Measurements from ENCODE around the gene HRH1.
"Not testable (repeated sequence)": the region's sequence is repeated elsewhere in the genome, so short reads cannot be mapped to it uniquely, and the experiment has no call there.

Gene HRH1

DNA sequence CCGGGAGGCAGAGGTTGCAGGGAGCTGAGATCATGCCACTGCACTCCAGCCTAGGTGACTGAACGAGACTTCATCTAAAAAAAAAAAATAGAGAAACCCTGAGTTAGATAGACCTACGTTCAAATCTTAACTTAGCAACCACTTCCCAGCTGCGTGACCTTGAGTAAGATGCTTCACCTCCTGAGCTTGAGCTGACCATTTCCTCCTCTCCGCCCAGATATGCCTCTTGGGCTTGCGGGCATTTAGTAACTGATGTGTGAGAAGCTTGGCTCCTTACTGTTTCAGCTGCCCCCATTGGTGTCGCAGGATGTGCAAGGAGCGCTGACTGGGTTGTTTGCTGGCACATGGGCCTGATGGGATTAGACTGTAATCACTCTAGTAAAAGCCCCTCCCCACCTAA lies 91.0 kb downstream of the HRH1 start:
- DNase-seq (ENCODE audit: low spot score) = no peak

DNA sequence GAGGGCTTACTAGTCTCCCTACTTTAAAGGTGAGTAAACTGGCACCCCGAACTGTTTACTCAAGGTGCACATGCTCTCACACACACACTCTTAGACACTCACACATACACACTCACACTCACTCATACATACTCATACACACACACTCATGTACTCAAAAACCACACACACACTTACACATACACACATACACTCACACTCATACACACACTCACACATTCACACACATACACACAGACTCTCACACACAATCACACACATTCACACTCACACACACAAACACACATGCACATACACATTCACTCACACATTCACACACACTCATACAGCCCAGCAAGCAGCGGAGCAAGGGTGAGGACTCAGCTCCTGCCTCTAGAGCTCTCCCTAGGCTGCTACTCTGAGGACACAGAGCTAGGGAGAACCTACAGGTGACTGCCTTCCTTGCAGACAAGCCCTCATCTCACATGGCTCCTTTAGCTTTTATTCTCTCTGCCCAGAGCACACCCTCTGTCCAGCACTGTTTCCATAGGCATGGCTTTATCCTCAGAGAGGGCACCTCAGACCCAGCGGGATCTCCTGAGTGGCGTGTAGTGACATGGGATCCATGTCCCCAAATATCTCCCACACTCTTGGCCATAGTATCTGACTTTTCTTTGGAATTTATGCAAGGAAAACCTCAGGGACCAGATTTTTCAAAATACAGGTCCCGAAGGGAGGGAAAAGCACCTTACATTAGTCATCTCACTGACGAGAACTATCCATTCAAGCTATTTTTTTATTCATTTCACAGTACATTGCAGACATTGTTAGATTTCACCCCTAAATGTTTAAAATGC lies 91.8 kb downstream of the HRH1 start:
- no peak for DNase-seq (ENCODE audit: low spot score)

DNA sequence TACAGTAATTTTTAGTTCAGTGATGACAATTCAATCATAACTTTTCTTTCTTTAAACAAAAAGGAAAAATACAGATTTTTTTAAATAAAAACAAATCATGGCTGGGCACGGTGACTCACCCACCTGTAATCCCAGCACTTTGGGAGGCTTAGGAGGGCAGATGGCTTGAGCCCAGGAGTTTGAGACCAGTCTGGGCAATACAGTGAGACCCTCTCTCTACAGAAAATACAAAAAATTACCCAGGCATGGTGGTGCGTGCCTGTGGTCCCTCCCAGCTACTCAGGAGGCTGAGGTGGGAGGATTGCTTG lies 92.3 kb downstream of the HRH1 start:
- no peak for DNase-seq (ENCODE audit: low spot score)

DNA sequence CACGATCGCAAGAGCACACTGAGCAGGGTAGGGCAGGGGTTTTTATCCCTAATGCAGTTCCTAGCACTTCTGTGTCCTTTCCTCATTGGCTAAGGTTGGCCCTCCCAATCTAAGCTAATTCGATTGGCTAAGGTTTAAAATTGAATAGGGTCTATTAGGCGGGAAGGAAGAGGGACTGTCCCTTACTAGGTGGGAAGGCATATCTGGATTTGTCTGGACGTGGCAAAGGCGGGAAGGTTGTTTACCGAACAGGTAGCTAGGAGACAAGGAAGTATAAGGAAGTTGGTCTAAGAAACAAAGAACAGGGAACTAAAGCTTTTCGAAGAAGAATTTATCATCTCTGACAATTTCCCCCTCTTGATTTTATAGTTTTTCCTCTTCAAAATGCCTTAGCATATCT lies 93.1 kb downstream of the HRH1 start:
- DNase-seq (ENCODE audit: low spot score) = no peak

DNA sequence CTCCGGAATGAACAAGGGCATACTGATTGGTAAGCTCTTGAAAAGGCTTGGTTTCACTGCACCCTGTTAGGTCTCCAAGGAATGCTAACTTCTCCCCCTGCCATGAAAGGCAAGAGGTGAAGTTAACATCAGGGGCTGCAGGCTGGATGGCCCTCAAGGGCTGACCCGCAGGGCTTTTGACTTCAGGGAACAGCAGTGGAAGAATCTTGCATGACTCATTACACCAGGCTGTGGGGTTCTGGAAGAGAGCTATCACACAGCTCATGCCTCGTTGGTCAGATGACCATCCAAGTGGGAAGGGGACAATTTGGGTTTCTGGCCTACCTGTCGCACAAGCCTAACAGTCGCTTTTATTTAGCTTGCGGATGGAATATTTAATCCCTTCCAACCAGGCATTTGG lies 94.3 kb downstream of the HRH1 start:
- DNase-seq (ENCODE audit: low spot score) = no peak

DNA sequence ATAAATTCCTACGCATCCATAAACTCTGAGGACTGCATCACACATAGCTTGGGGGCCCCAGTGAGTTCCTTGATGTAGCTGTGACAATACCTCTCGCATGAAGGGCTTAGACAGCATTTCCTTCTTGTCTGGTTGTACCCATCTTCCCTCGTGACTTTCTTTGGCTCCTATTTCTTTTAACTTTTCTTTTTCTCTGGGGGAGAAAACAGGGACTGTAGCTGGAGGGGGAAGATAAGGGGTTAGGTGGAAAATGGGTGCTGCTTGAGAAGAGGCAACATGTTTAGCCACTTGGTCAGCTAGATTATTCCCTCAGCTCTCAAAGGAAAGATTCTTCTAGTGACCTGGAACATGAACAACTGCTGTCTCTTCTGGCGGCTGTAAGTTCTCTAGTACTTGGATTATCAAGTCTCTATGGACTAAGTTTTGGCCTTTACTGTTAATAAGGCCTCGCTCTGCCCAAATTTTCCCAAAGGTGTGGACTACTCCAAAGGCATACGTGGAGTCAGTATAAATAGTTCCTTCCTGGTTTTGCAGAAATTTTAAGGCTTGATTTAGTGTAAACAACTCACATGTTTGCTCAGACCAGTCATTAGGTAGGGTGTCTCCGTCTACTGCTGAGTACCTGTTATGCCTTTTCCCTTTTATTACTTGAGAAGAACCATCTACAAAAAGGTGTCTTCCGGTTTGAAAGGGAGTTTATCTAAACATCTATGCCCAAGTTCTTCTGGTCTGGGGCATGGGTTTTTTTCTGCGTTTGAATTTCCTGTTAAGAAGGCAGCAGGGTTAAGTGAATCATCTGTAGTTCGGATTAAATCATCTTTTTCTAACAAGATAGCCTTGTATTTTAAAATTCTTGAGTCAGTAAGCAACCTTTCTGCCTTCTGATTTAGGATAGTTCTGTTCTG lies 96.9 kb downstream of the HRH1 start:
- DNase-seq (ENCODE audit: low spot score) = no peak

DNA sequence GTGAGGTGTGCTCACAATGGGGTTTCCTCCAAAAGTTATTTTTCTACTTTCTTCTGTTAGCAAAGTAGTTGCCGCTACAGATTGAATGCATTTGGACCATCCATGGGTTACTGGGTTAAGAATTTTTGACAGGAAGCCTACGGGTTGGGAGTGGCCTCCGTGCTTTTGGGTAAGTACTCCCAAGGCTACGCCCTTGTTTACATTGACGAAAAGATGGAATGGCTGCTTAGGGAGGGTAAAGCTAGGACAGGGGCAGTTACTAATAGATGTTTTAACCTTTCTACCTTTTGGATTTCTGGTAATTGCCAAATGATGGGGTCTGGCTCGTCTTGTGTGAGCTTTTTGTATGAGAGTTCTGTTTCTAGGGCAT lies 97.5 kb downstream of the HRH1 start:
- no peak for DNase-seq (ENCODE audit: low spot score)

DNA sequence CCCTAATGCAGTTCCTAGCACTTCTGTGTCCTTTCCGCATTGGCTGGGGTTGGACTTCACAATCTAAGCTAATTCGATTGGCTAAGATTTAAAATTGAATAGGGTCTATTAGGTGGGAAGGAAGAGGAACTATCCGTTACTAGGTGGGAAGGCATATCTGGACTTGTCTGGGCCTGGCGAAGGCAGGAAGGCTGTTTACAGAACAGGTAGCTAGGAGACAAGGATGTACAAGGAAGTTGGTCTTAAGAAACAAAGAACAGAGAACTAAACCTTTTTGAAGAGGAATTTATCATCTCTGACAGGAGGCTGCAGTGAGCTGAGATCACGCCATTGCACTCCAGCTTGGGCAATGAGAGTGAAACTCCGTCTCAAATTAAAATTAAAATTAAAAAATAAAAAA lies 100.6 kb downstream of the HRH1 start:
- no peak for DNase-seq (ENCODE audit: low spot score)

DNA sequence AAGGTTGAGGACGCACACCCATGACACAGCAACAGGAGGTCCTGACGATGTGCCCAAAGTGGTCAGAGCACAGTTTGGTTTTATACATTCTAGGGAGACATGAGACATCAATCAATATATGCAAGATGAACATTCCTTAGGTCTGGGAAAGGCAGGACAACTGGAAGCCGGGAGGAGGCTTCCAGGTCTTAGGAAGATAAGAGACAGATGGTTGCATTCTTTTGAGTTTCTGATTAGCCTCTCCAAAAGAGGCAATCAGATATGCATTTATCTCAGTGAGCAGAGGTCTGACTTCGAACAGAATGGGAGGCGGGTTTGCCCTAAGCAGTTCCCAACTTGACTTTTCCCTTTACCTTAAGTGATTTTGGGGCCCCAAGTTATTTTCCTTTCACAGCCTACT lies 101.2 kb downstream of the HRH1 start:
- DNase-seq (ENCODE audit: low spot score) = not testable (repeated sequence)

DNA sequence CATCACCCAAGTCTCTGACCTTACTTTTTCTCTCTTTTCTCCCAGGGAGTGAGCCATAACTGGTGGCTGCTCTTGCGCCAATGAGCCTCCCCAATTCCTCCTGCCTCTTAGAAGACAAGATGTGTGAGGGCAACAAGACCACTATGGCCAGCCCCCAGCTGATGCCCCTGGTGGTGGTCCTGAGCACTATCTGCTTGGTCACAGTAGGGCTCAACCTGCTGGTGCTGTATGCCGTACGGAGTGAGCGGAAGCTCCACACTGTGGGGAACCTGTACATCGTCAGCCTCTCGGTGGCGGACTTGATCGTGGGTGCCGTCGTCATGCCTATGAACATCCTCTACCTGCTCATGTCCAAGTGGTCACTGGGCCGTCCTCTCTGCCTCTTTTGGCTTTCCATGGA lies 104.7 kb downstream of the HRH1 start:
- no peak for DNase-seq (ENCODE audit: low spot score)

DNA sequence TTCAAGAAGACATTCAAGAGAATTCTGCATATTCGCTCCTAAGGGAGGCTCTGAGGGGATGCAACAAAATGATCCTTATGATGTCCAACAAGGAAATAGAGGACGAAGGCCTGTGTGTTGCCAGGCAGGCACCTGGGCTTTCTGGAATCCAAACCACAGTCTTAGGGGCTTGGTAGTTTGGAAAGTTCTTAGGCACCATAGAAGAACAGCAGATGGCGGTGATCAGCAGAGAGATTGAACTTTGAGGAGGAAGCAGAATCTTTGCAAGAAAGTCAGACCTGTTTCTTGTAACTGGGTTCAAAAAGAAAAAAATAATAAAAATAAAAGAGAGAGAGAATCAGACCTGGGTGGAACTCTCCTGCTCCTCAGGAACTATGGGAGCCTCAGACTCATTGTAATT lies 106.2 kb downstream of the HRH1 start:
- no peak for DNase-seq (ENCODE audit: low spot score)

DNA sequence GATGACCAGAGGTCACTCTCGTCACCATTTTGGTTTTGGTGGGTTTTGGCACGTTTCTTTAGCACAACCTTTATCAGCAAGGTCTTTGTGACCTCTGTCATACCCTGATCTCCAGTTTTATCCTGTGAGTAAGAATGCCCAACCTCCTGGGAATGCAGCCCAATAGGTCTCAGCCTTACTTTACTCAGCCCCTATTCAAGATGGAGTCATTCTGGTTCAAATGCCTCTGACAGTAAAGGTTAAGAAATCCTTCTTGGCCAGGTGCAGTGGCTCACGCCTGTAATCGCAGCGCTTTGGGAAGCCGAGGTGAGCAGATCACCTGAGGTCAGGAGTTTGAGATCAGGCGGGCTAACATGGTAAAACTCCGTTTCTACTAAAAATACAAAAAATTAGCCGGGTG lies 114.7 kb downstream of the HRH1 start:
- no peak for DNase-seq (ENCODE audit: low spot score)

DNA sequence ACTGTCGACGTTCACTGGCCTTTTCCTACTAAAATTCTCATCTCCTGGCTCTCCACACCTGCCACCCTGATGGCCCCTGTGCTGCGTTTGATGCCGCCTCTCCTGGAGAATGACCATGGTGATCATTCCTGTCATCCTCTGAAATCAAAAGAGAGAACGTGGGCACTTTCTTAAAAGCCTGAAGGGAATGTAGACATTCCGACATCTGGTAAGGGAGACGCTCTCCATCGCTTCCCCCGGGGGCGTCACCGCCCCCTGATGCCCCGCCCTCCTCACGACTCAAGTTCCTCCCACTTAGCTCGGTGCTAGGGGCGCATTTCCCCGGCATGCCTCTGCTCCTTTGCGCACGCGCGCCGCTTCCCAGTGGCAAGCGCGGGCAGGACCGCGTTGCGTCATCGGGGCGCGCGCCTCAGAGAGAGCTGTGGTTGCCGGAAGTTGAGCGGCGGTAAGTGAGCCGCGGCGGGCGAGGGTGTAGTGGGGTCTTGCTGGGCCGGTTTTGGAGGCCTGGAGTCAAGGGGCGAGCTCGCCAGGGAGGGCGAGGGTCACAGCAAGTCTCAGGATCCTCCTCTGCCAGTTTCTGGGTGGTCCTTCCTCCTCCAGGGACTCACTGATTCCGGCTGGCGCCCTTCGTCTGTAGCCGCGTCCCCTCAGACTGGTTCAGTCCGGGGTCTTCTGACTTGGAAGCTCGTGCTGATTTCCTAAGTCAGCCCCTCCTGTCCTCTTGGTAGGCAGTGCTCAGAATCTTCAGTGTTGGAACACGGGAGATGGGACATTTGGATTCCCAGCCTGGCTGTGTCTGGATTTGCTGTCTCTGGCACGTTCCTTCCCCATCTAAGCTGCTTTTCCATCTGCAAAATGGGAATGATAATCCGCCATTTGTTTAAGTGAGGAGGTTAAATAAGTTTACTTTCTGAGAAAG lies 118.0 kb downstream of the HRH1 start, which contains the start of gene ATG7:
Gene ATG7, plus strand, starts transcription at position 412 of the 919 bp plus-strand sequence. CDS start 26,299 bp downstream, outside the sequence.
- DNase-seq (ENCODE audit: low spot score) = peak; percentile 96

DNA sequence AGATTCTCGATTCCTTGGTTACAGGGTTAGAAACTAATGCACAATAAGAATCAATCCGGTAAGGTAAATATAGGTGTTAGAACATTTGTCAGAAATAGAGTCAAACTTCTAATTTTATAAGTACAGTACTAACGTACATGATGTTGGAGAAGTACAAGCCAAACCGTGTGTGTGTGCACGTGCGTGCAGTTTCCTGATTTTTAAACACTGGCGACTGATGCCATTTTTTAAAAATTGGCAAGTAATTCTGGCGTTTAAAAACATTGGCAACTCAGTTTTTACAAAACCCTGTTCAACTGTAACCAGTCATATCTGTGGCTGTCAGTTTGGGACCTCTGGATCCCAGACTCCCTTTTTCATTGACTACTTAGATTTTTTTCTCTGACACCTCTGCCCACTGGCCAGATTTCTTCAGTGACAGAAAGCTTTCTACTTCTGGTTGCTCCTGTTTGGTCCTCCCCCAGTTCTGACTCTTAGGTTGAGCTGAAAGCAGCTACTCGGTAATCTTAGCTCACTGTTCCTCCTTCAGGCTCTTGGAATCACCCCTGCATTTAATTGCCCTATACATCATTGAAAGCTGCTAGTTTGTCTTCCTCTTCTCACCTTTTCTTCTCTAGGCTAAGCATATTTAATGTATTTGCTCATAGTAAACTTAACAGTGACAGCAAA lies 118.7 kb downstream of the HRH1 start:
- no peak for DNase-seq (ENCODE audit: low spot score)

DNA sequence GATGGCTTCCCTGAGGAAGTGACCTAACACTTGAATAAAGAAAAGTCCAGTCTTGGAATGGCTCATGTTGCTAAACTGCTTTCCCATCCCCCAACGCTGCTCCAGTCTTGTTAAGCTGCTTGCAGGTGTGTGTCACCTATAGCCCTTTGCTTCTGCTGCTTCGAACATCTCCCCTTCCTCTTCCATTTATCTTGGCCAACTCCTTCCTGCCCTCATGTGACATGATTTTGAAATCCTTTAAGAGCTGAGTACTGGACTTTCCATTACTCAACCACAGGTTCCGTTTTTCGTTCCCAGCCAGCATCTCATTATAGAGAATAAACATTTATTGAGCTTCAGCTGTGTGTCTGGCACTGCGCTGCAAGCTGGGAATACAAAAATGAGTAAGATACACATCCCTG lies 119.6 kb downstream of the HRH1 start:
- peak; percentile 50 for DNase-seq (ENCODE audit: low spot score)

DNA sequence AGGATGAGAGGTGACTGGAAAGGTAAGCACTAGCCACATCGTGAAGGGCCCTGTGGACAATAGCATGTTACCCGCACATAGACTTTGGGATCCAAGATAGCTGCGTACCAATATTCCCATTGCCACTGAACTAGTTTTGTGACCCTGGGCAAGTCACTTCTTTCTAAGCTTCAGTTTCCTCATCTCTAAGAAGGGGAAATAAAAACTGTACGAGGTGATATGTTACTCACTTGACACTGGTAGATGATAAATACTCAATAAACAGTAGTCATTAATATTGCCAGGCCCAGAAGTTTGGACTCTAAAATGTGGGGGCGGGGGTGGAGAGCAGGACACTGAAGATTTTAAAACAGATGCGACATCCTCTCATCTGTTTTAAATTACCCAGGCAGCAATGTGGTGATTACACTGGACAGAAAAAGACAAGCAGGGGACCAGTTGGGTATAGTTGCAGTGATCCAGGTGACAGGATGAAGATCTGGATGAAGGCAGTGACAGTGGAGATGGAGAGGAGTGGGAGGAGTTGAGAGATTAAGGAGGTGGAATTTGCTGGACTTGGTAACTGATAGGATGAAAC lies 120.4 kb downstream of the HRH1 start:
- no peak for DNase-seq (ENCODE audit: low spot score)

DNA sequence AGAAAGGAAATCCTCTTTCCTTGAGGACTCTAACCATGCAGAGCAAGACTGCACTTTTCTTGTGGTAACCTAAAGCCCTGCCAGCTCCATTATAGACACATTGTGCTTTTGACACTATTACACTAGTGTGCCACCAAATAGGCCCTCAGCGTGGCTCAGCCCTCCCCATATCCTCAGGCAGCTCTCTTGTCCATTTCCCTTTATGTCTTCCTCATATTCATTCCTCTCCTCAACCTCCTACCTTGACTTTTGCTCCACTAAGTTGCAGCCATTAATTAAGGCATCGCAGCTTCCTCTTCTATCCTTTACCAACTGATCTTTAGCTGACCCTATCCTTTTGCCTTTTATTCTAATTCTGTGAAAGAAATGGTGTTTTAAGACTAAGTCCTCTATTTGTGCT lies 121.6 kb downstream of the HRH1 start:
- no peak for DNase-seq (ENCODE audit: low spot score)

DNA sequence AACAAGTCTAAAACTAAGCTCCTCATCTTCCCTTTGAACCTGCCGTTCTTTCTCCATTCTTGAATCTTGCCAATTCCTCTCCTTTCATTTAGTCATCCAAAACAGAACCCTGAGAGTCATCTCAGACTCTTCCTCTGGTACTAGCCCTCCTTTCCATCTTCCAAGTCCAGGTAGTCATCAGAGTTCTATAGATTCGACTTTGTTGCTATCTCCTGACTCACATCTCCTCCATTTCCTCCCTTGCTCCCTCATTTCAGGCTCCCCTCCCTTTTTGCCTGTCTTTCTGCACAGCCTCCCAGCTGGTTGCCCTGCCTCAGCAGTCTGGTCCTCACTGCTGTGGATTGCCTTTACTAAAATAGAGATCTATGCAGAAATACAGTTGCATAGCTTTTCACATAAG lies 122.6 kb downstream of the HRH1 start:
- no peak for DNase-seq (ENCODE audit: low spot score)

DNA sequence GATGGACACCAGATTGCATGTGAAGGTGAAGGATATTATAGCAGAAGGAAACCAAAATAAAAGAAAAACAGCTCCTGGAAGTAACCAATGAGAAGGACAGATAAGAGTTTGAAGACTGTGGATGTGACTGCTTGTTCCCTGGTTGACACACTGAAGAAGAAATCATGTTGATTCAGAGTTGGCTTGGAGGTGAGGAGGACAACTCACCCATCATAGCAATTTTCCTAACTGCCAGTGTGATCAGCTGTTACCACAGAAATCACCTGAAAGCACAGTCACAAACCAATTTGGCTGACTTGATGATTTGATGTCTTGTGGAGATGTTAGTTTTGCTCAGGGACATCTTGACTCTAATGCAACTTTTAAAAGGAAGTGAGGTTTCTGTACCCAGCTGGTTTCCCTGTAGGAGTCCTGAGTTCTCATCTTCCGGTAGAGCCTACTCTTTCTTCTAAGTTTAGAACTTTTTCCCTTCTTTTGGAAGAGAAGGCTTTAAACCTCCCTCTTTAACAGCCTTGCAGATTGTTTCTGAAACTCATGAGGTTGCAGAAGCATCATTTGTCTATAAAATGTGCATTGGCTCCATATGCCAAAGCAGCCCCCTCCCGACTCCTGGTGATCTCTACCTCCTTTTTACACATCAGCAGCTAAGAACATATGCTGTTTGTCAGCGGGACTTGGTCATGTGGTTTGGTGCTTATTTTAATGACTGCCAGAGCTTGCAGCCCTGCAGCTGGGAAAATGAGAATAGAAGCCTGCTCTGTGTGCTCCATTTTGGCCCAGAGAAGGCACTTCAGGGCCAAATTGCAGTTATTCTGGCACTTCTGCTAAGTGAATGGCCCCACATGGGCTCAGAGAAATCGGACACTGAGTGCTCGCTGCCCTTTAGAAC lies 128.2 kb downstream of the HRH1 start:
- peak; percentile 93 for DNase-seq (ENCODE audit: low spot score)

DNA sequence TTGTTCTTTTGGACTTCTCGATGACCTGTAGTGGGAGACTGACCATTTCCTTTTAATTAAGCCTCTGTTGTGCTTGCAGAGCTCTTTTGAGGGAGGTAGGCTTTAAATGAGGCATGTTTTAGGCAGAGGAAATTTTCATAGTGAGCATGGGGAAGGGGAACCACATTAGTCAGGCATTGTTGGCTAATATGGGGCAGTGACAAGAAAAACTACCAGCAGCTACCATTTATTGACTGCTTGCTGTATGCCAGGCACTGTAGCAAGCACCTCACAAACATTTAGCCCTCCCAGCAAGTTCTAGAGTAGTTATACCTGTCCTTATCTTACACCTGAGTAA lies 128.8 kb downstream of the HRH1 start:
- DNase-seq (ENCODE audit: low spot score) = no peak
